ENCODE results near the gene ABLIM3. TPM values are rescaled to one million over a fixed set of nuclear protein-coding genes. Genes with fewer than 3 reads are reported as not detected.

The ABLIM3 gene
- total RNA-seq, 3 donors from 2014 or later = 26.3 to 61.9 (median 57.4) TPM

DNA sequence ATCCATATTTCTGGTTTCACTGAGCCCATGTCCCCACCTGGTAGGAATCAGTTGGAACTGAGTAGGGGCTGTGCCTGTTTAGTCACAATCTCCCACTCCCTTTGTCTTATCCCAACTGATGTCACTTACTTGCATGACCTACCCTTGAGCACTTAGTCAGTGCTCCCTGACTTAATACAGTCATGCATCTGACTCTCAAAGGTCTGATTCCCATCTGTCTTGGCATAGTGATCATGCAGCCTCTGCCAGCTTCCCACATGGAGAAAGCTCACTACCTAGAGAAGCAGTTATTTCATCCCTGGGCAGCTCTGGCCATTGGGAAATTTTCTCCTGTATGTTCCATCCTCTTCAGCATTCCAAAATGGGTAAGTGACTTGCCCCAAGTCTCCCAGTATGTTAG, 24.8 kb downstream of the ABLIM3 start:
- H3K4me1 ChIP-seq = no peaks in the 10 kb centered on the region
- no peaks in the 10 kb centered on the region for H3K9me3 ChIP-seq
- DNase-seq (ENCODE audit: low spot score in 2 of 2) = no peak
- intact Hi-C loops (cut with DNase I; ENCODE audit: low total_unique reads) = loop anchor here (5.0 kb wide), 1 partner anchor 936 kb away; no protein-coding TSS in a partner anchor
- no peaks in the 10 kb centered on the region for H3K36me3 ChIP-seq
- H3K27me3 ChIP-seq = no peaks in the 10 kb centered on the region
- no peak overlapping the region for H3K27ac ChIP-seq
- TF ChIP-seq POLR2A (IDR thresholded peaks at IDR 0.05) (no peak), POLR2AphosphoS5 (IDR thresholded peaks at IDR 0.05) (no peak), CTCF (IDR thresholded peaks at IDR 0.05) (no peak)
- H3K4me3 ChIP-seq = no peak overlapping the region

DNA sequence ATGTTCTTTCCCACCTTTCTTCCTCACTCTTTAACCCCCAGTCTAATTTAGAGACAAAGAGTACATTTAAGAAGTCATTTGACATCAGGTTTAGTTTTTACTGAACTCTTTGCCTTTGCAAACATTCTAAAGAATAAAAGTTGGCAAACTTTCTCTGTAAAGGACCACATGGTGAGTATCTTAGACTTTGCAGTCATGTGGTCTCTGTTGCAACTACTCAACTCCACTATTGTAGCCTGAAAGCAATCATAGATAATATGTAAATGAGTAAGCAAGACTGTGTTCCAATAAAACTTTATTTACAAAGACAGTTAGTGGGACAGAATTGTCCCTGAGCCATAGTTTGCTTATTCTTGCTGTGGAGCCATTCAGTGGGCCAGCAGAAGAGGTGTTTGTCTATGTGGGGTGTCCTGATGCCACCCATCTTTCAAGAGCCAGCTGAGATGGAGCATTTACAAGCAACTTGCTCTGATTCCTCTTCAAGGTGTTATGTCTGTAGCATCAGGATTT, 25.4 kb downstream of the ABLIM3 start:
- TF ChIP-seq CTCF (IDR thresholded peaks at IDR 0.05) (no peak), POLR2AphosphoS5 (IDR thresholded peaks at IDR 0.05) (no peak), POLR2A (IDR thresholded peaks at IDR 0.05) (no peak)
- Histone ChIP-seq H3K27ac (no peak overlapping the region), H3K27me3 (no peaks in the 10 kb centered on the region), H3K9me3 (no peaks in the 10 kb centered on the region), H3K36me3 (no peaks in the 10 kb centered on the region), H3K4me1 (no peaks in the 10 kb centered on the region), H3K4me3 (no peak overlapping the region)
- no peak for DNase-seq (ENCODE audit: low spot score in 2 of 2)
- intact Hi-C loops (cut with DNase I; ENCODE audit: low total_unique reads) = loop anchor here (5.0 kb wide), 1 partner anchor 936 kb away; no protein-coding TSS in a partner anchor

GRCh38 chr5:149168276-149168906, 27.1 kb downstream of the ABLIM3 start:
- intact Hi-C loops (cut with DNase I; ENCODE audit: low total_unique reads) = loop anchor here (5.0 kb wide), 1 partner anchor 934 kb away; no protein-coding TSS in a partner anchor
- Histone ChIP-seq H3K27ac (no peak overlapping the region), H3K4me1 (no peaks in the 10 kb centered on the region), H3K9me3 (no peaks in the 10 kb centered on the region), H3K27me3 (no peaks in the 10 kb centered on the region), H3K36me3 (no peaks in the 10 kb centered on the region), H3K4me3 (no peak overlapping the region)
- TF ChIP-seq POLR2AphosphoS5 (IDR thresholded peaks at IDR 0.05) (no peak), POLR2A (IDR thresholded peaks at IDR 0.05) (no peak), CTCF (IDR thresholded peaks at IDR 0.05) (no peak)
- DNase-seq (ENCODE audit: low spot score in 2 of 2) = no peak

- intact Hi-C loops (cut with DNase I; ENCODE audit: low total_unique reads) = no loop called here
- DNase-seq (ENCODE audit: low spot score in 2 of 2) = no peak
- no peaks in the 10 kb centered on the region for H3K36me3 ChIP-seq
- H3K27ac ChIP-seq = no peak overlapping the region
- no peaks in the 10 kb centered on the region for H3K9me3 ChIP-seq
- TF ChIP-seq CTCF (IDR thresholded peaks at IDR 0.05) (no peak), POLR2AphosphoS5 (IDR thresholded peaks at IDR 0.05) (no peak), POLR2A (IDR thresholded peaks at IDR 0.05) (no peak)
- H3K4me1 ChIP-seq = no peaks in the 10 kb centered on the region
- no peak overlapping the region for H3K4me3 ChIP-seq
- no peaks in the 10 kb centered on the region for H3K27me3 ChIP-seq
Measured at GRCh38 chr5:149170299-149170698, 29.0 kb downstream of the ABLIM3 start.

DNA sequence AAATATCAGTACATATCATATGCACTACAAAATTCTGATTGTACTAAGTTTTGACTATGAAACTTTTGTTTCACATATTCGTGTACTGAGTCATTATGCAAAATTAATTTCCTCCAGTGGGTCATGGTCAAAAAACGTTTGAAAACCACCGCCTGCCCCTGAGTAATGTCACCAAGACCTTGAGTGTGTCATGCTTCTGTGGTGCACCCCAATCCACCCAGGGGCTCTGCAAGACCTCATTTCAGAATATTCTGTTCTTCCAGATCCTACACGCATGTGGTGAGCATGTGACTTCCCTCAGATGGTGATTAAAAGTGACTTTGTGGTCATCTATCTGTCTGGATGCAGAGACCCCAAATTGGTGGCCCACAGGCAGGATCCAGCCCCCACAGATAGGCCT, 31.0 kb downstream of the ABLIM3 start:
- Histone ChIP-seq H3K4me3 (no peak overlapping the region), H3K36me3 (no peaks in the 10 kb centered on the region), H3K9me3 (no peaks in the 10 kb centered on the region), H3K27me3 (no peaks in the 10 kb centered on the region), H3K27ac (peak overlapping the region in 1 of 2 donors; percentile 7), H3K4me1 (no peaks in the 10 kb centered on the region)
- intact Hi-C loops (cut with DNase I; ENCODE audit: low total_unique reads) = no loop called here
- DNase-seq (ENCODE audit: low spot score in 2 of 2) = no peak
- TF ChIP-seq POLR2AphosphoS5 (IDR thresholded peaks at IDR 0.05) (no peak), POLR2A (IDR thresholded peaks at IDR 0.05) (no peak), CTCF (IDR thresholded peaks at IDR 0.05) (no peak)

Data from breast epithelium (tissue), 4 donors.